Measurements from ENCODE around the gene GLYATL2. TPM values are rescaled to one million over a fixed set of nuclear protein-coding genes. Genes with fewer than 3 reads are reported as not detected.

GLYATL2 gene
- total RNA-seq, 2 experiments from 2014 or later = not detected

DNA sequence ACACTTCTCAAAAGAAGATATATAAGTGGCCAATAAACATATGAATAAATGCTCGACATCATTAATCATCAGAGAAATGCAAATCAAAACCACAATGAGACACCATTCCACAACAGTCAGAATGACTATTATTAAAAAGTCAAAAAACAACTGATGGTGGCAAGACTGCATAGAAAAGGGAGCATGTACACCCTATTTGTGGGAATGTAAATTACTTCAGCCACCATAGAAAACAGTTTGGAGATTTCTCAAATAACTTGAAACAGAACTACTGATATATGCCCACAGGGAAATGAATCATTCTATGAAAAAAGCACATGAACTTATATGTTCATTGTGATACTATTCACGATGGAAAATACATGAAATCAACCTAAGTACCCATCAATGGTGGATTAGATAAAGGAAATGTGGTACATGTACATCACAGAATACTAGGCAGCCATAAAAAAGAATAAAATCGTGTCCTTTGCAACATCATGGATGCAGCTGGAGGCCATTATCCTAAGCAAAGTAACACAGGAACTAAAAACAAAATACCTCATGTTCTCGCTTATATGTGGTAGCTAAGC is 42.4 kb downstream of the GLYATL2 start:
- H3K4me1 Mint-ChIP-seq (ENCODE audit: low read depth) = no peaks in the 10 kb centered on the region
- Histone ChIP-seq H3K27me3 (ENCODE audit: control insufficient read depth in 1 of 2, insufficient read depth in 2 of 2, low read length in 2 of 2) (no peaks in the 10 kb centered on the region), H3K27ac (ENCODE audit: low read depth in 1 of 2, low read length in 2 of 2) (no peak overlapping the region), H3K4me1 (ENCODE audit: insufficient read depth, low read length) (no peaks in the 10 kb centered on the region), H3K36me3 (ENCODE audit: insufficient read depth, low read length) (no peaks in the 10 kb centered on the region), H3K9me3 (ENCODE audit: control insufficient read depth in 1 of 2, insufficient read depth in 1 of 2, low read length in 2 of 2) (no peaks in the 10 kb centered on the region), H3K4me3 (ENCODE audit: low read length) (no peak overlapping the region)
- intact Hi-C loops (cut with DNase I, micrococcal nuclease) = no loop called here
- TF ChIP-seq, protein P1, sequence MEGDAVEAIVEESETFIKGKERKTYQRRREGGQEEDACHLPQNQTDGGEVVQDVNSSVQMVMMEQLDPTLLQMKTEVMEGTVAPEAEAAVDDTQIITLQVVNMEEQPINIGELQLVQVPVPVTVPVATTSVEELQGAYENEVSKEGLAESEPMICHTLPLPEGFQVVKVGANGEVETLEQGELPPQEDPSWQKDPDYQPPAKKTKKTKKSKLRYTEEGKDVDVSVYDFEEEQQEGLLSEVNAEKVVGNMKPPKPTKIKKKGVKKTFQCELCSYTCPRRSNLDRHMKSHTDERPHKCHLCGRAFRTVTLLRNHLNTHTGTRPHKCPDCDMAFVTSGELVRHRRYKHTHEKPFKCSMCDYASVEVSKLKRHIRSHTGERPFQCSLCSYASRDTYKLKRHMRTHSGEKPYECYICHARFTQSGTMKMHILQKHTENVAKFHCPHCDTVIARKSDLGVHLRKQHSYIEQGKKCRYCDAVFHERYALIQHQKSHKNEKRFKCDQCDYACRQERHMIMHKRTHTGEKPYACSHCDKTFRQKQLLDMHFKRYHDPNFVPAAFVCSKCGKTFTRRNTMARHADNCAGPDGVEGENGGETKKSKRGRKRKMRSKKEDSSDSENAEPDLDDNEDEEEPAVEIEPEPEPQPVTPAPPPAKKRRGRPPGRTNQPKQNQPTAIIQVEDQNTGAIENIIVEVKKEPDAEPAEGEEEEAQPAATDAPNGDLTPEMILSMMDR (IDR thresholded peaks at IDR 0.05) = no peak
- no peaks in the 10 kb centered on the region for H3K36me3 Mint-ChIP-seq (ENCODE audit: low read depth)
- POLR2A ChIA-PET = no interaction called here
- no peak overlapping the region for H3K4me3 Mint-ChIP-seq
- peaks cover 11% of the 10 kb centered on the region for H3K27me3 Mint-ChIP-seq
- DNase-seq (no peak), ATAC-seq (ENCODE audit: poor library complexity) (no peak)
- no peak overlapping the region for H3K27ac Mint-ChIP-seq
- no peaks in the 10 kb centered on the region for H3K9me3 Mint-ChIP-seq
- CTCF ChIA-PET = no interaction called here

DNA sequence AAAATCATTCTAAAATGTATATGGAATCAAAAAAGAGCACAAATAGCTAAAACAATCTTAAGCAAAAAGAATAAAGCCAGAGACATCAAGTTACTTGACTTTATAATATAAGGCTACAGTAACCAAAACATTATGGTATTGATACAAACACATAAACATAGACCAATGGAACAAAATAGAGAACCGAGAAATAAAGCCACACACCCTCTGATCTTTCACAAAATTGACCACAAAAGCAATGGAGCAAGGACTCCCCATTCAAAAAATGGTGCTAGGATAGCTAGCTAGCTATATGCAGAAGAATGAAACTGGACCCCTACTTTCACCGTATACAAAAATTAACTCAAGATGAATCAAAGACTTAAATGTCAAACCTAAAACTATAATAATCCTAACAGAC is 43.2 kb downstream of the GLYATL2 start:
- intact Hi-C loops (cut with DNase I, micrococcal nuclease) = no loop called here
- peaks cover 16% of the 10 kb centered on the region for H3K27me3 Mint-ChIP-seq
- H3K4me3 Mint-ChIP-seq = no peak overlapping the region
- H3K4me1 Mint-ChIP-seq (ENCODE audit: low read depth) = no peaks in the 10 kb centered on the region
- DNase-seq (no peak), ATAC-seq (ENCODE audit: poor library complexity) (no peak)
- no peak overlapping the region for H3K27ac Mint-ChIP-seq
- H3K4me3 ChIP-seq (ENCODE audit: low read length) = no peak overlapping the region
- no peaks in the 10 kb centered on the region for H3K9me3 Mint-ChIP-seq
- no peaks in the 10 kb centered on the region for H3K4me1 ChIP-seq (ENCODE audit: insufficient read depth, low read length)
- H3K36me3 ChIP-seq (ENCODE audit: insufficient read depth, low read length) = no peaks in the 10 kb centered on the region
- ChIA-PET CTCF (no interaction called here), POLR2A (no interaction called here)
- no peaks in the 10 kb centered on the region for H3K27me3 ChIP-seq (ENCODE audit: control insufficient read depth in 1 of 2, insufficient read depth in 2 of 2, low read length in 2 of 2)
- H3K27ac ChIP-seq (ENCODE audit: low read depth in 1 of 2, low read length in 2 of 2) = no peak overlapping the region
- H3K9me3 ChIP-seq (ENCODE audit: control insufficient read depth in 1 of 2, insufficient read depth in 1 of 2, low read length in 2 of 2) = no peaks in the 10 kb centered on the region
- no peaks in the 10 kb centered on the region for H3K36me3 Mint-ChIP-seq (ENCODE audit: low read depth)
- TF ChIP-seq, protein P1 (IDR thresholded peaks at IDR 0.05) = no peak

DNA sequence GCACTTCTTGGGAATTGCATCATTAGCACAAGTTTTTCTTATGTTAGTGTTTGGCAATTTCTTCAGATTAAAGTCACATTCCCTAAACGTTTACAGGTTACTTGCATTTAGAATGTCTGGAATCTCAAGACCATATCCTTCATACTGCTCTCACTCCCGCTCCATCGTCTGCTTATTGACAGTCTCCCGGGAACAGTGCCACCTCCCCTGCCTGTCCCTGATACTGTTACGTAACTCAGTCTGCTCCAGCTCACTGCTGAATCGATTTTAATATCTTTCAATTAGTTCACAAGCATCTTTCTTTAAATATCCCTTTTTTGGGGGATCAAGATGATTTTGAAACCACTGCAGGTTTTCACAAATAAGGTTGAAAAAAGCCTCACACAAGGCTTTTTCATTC is 48.2 kb downstream of the GLYATL2 start:
- no peak for DNase-seq
- Histone ChIP-seq H3K36me3 (ENCODE audit: insufficient read depth, low read length) (no peaks in the 10 kb centered on the region), H3K4me1 (ENCODE audit: insufficient read depth, low read length) (no peaks in the 10 kb centered on the region), H3K27ac (ENCODE audit: low read depth in 1 of 2, low read length in 2 of 2) (no peak overlapping the region), H3K9me3 (ENCODE audit: control insufficient read depth in 1 of 2, insufficient read depth in 1 of 2, low read length in 2 of 2) (no peaks in the 10 kb centered on the region), H3K4me3 (ENCODE audit: low read length) (no peak overlapping the region), H3K27me3 (ENCODE audit: control insufficient read depth in 1 of 2, insufficient read depth in 2 of 2, low read length in 2 of 2) (no peaks in the 10 kb centered on the region)
- TF ChIP-seq, protein P1 (IDR thresholded peaks at IDR 0.05) = no peak
- no peak overlapping the region for H3K27ac Mint-ChIP-seq
- intact Hi-C loops (cut with DNase I, micrococcal nuclease) = no loop called here
- no peak overlapping the region for H3K4me3 Mint-ChIP-seq
- CTCF ChIA-PET = no interaction called here
- peaks cover 2% of the 10 kb centered on the region for H3K9me3 Mint-ChIP-seq
- ATAC-seq (ENCODE audit: poor library complexity) = no peak
- H3K36me3 Mint-ChIP-seq (ENCODE audit: low read depth) = no peaks in the 10 kb centered on the region
- peaks cover 23% of the 10 kb centered on the region for H3K27me3 Mint-ChIP-seq
- no peaks in the 10 kb centered on the region for H3K4me1 Mint-ChIP-seq (ENCODE audit: low read depth)
- POLR2A ChIA-PET = no interaction called here

Measured in CD4-positive, alpha-beta T cell (primary cell).